WTC11 (cell line): ENCODE results near the gene PCNX3. TPM values are rescaled to one million over a fixed set of nuclear protein-coding genes. Genes with fewer than 3 reads are reported as not detected.

Experiments used
- ATAC-seq: fragments of 200-7000 bp; cut with Tn5 transposase; 2 replicates; pipeline ENCODE4 v1.10.0; 2021; ENCODE audit warnings: mild to moderate bottlenecking, moderate library complexity
- CTCF ChIA-PET: fragments of 300-600 bp; sonication (Branson Sonifier 250); formaldehyde crosslinking; loops from one replicate; lab custom pipeline; 2021; ENCODE audit warnings: antibody characterized with exemption; lab: Charles Lee
- POLR2A ChIA-PET: fragments of 350-600 bp; sonication (Branson Sonifier 250); formaldehyde crosslinking; loops from one replicate; lab custom pipeline; 2021; ENCODE audit warnings: antibody characterized with exemption; lab: Charles Lee
- DNase-seq: peaks from one replicate; pipeline ENCODE4 v3.0.0; 2021; ENCODE audit warnings: low spot score
- H3K27ac Mint-ChIP-seq: 2 replicates; pipeline ENCODE4 v1.8.0; 2021; ENCODE audit warnings: mixed read lengths
- H3K27me3 Mint-ChIP-seq: 2 replicates; pipeline ENCODE4 v1.8.0; 2021; ENCODE audit warnings: low read depth, mild to moderate bottlenecking, moderate library complexity, mixed read lengths
- H3K36me3 Mint-ChIP-seq: 2 replicates; pipeline ENCODE4 v1.8.0; 2021; ENCODE audit warnings: mixed read lengths
- H3K4me1 Mint-ChIP-seq: 2 replicates; pipeline ENCODE4 v1.8.0; 2022; ENCODE audit warnings: mixed read lengths
- H3K4me3 Mint-ChIP-seq: 2 replicates; pipeline ENCODE4 v1.8.0; 2021; ENCODE audit warnings: mild to moderate bottlenecking, moderate library complexity, mixed read lengths
- H3K9me3 Mint-ChIP-seq: 2 replicates; pipeline ENCODE4 v1.8.0; 2021; ENCODE audit warnings: mixed read lengths
- ATF1 ChIP-seq: sonication (generic); formaldehyde crosslinking; IDR thresholded peaks from 2 replicates; pipeline ENCODE4 v1.8.1; 2023; ENCODE audit warnings: mild to moderate bottlenecking, moderate library complexity, missing genetic modification reagents
- ATF3 ChIP-seq: sonication (generic); formaldehyde crosslinking; conservative IDR thresholded peaks from 2 replicates; pipeline ENCODE4 v1.8.1; 2022; ENCODE audit warnings: mild to moderate bottlenecking, missing genetic modification reagents
- ATF6 ChIP-seq: sonication (generic); formaldehyde crosslinking; IDR thresholded peaks from 2 replicates; pipeline ENCODE4 v1.8.1; 2023; ENCODE audit warnings: mild to moderate bottlenecking, missing genetic modification reagents
- ERG ChIP-seq: fragments of 250-450 bp; sonication (Bioruptor Pico); IDR thresholded peaks from 2 replicates; pipeline ENCODE4 v1.8.0; 2021; ENCODE audit warnings: mild to moderate bottlenecking
- FOXK1 ChIP-seq: sonication (generic); formaldehyde crosslinking; IDR thresholded peaks from 2 replicates; pipeline ENCODE4 v1.8.0; 2022; ENCODE audit warnings: mild to moderate bottlenecking, moderate library complexity, missing genetic modification reagents
- HMGA2 ChIP-seq: fragments of 250-450 bp; sonication (Bioruptor Pico); IDR thresholded peaks from 2 replicates; pipeline ENCODE4 v1.4.0; 2021; ENCODE audit warnings: mild to moderate bottlenecking, moderate library complexity
- IRF2 ChIP-seq: sonication (generic); formaldehyde crosslinking; IDR thresholded peaks from 2 replicates; pipeline ENCODE4 v1.8.0; 2022; ENCODE audit warnings: low read depth, missing genetic modification reagents, borderline replicate concordance
- JAZF1 ChIP-seq: fragments of 250-450 bp; sonication (Bioruptor Pico); IDR thresholded peaks from 2 replicates; pipeline ENCODE4 v1.9.0; 2021; ENCODE audit warnings: moderate library complexity, mild to moderate bottlenecking, inconsistent platforms
- JUN ChIP-seq: sonication (generic); formaldehyde crosslinking; IDR thresholded peaks from 2 replicates; pipeline ENCODE4 v1.8.0; 2023; ENCODE audit warnings: mild to moderate bottlenecking, missing genetic modification reagents
- KAT7 ChIP-seq: sonication (generic); formaldehyde crosslinking; IDR thresholded peaks from 2 replicates; pipeline ENCODE4 v1.8.1; 2023; ENCODE audit warnings: missing genetic modification reagents, mild to moderate bottlenecking, borderline replicate concordance
- MXD4 ChIP-seq: fragments of 250-450 bp; sonication (Bioruptor Pico); IDR thresholded peaks from 2 replicates; pipeline ENCODE4 v1.8.0; 2021; ENCODE audit warnings: mild to moderate bottlenecking, moderate library complexity, borderline replicate concordance
- NFATC4 ChIP-seq: fragments of 250-450 bp; sonication (Bioruptor Pico); IDR thresholded peaks from 2 replicates; pipeline ENCODE4 v1.9.0; 2021; ENCODE audit warnings: mild to moderate bottlenecking
- NR2C2 ChIP-seq: sonication (generic); formaldehyde crosslinking; IDR thresholded peaks from 2 replicates; pipeline ENCODE4 v1.8.0; 2022; ENCODE audit warnings: mild to moderate bottlenecking, missing genetic modification reagents
- NR3C1 ChIP-seq: sonication (generic); formaldehyde crosslinking; conservative IDR thresholded peaks from 2 replicates; pipeline ENCODE4 v1.8.1; 2023; ENCODE audit warnings: low read depth, mild to moderate bottlenecking, missing genetic modification reagents
- RELA ChIP-seq: sonication (generic); formaldehyde crosslinking; IDR thresholded peaks from 2 replicates; pipeline ENCODE4 v1.8.1; 2022; ENCODE audit warnings: missing genetic modification reagents, mild to moderate bottlenecking, borderline replicate concordance
- SMAD3 ChIP-seq: sonication (generic); formaldehyde crosslinking; IDR thresholded peaks from 2 replicates; pipeline ENCODE4 v1.8.0; 2022; ENCODE audit warnings: missing genetic modification reagents, mild to moderate bottlenecking, borderline replicate concordance
- SP1 ChIP-seq: sonication (generic); formaldehyde crosslinking; conservative IDR thresholded peaks from 2 replicates; pipeline ENCODE4 v1.8.1; 2022; ENCODE audit warnings: missing genetic modification reagents
- USF1 ChIP-seq: sonication (generic); formaldehyde crosslinking; IDR thresholded peaks from 2 replicates; pipeline ENCODE4 v1.8.0; 2022; ENCODE audit warnings: mild to moderate bottlenecking, missing genetic modification reagents
- ZNF121 ChIP-seq: sonication (generic); formaldehyde crosslinking; IDR thresholded peaks from 2 replicates; pipeline ENCODE4 v1.8.0; 2023; ENCODE audit warnings: missing genetic modification reagents
- ZNF138 ChIP-seq: sonication (generic); formaldehyde crosslinking; conservative IDR thresholded peaks from 2 replicates; pipeline ENCODE4 v1.8.1; 2022; ENCODE audit warnings: mild to moderate bottlenecking, moderate library complexity, missing genetic modification reagents
- ZNF232 ChIP-seq: sonication (generic); formaldehyde crosslinking; IDR thresholded peaks from 2 replicates; pipeline ENCODE4 v1.8.0; 2022; ENCODE audit warnings: mild to moderate bottlenecking, missing genetic modification reagents
- ZSCAN18 ChIP-seq: fragments of 250-450 bp; sonication (Bioruptor Pico); IDR thresholded peaks from 2 replicates; pipeline ENCODE4 v2.1.2; 2022; ENCODE audit warnings: mild to moderate bottlenecking, moderate library complexity
- total RNA-seq: library from RNA; stranded (reverse); gene quantifications from 3 replicates; pipeline ENCODE4 v1.2.3, GENCODE V29; 2021

Gene PCNX3
- total RNA-seq, 1 experiment from 2014 or later, result 51.6 TPM

- Mint-ChIP-seq H3K27ac (no peak overlapping the region), H3K4me3 (no peak overlapping the region), H3K27me3 (no peaks in the 10 kb centered on the region), H3K9me3 (no peaks in the 10 kb centered on the region), H3K4me1 (peaks cover 39% of the 10 kb centered on the region), H3K36me3 (peaks cover 11% of the 10 kb centered on the region)
- TF ChIP-seq NFATC4, result no peak
- TF ChIP-seq ERG, result no peak
- TF ChIP-seq SP1, result no peak
- TF ChIP-seq ZNF232 (CRISPR knock-in tag), result no peak
- TF ChIP-seq ATF1 (CRISPR knock-in tag), result no peak
- no peak for TF ChIP-seq NR2C2 (CRISPR knock-in tag)
- CTCF ChIA-PET, result interaction anchor here (0.9 to 2.6 kb wide), 2 partner anchors 99 to 105 kb away, joined by 3 to 16 read pairs; no protein-coding TSS in a partner anchor
- no peak for DNase-seq
- POLR2A ChIA-PET, result no interaction called here
- ATAC-seq, result no peak
Observed at GRCh38 chr11:65639623-65640482, 24.3 kb downstream of the PCNX3 start.

- peaks cover 39% of the 10 kb centered on the region for H3K4me1 Mint-ChIP-seq
- TF ChIP-seq SP1, result no peak
- no peak for TF ChIP-seq USF1 (CRISPR knock-in tag)
- no peak for TF ChIP-seq KAT7 (CRISPR knock-in tag)
- POLR2A ChIA-PET, result interaction anchor here (1.4 kb wide), 1 partner anchor 141 kb away, joined by 3 read pairs; no protein-coding TSS in a partner anchor
- no peaks in the 10 kb centered on the region for H3K9me3 Mint-ChIP-seq
- H3K4me3 Mint-ChIP-seq, result no peak overlapping the region
- no peak for ATAC-seq
- H3K27ac Mint-ChIP-seq, result no peak overlapping the region
- DNase-seq, result no peak
- H3K36me3 Mint-ChIP-seq, result peaks cover 7% of the 10 kb centered on the region
- H3K27me3 Mint-ChIP-seq, result no peaks in the 10 kb centered on the region
- CTCF ChIA-PET, result interaction anchor here (0.6 to 2.8 kb wide), 2 partner anchors 12 to 94 kb away, joined by 3 to 13 read pairs; no protein-coding TSS in a partner anchor
Observed at GRCh38 chr11:65640483-65641296, 25.1 kb downstream of the PCNX3 start.

- H3K4me1 Mint-ChIP-seq, result peaks cover 39% of the 10 kb centered on the region
- CTCF ChIA-PET, result interaction anchor here (0.6 to 2.8 kb wide), 11 partner anchors 9 to 218 kb away, joined by 3 to 13 read pairs (median 5); partner anchors contain the start of genes KAT5, MUS81 and ZNRD2
- POLR2A ChIA-PET, result interaction anchor here (1.4 to 1.8 kb wide), 2 partner anchors 12 to 141 kb away, joined by 3 to 9 read pairs; no protein-coding TSS in a partner anchor
- TF ChIP-seq ZNF121 (CRISPR knock-in tag) (no peak), ZNF138 (CRISPR knock-in tag) (no peak), ZSCAN18 (CRISPR knock-in tag) (no peak), JAZF1 (CRISPR knock-in tag) (no peak), NR3C1 (CRISPR knock-in tag) (no peak), IRF2 (CRISPR knock-in tag) (no peak), FOXK1 (CRISPR knock-in tag) (no peak), JUN (CRISPR knock-in tag) (no peak), ATF6 (no peak), ATF3 (CRISPR knock-in tag) (no peak), SMAD3 (CRISPR knock-in tag) (no peak), MXD4 (no peak), HMGA2 (no peak), RELA (CRISPR knock-in tag) (no peak)
Observed at GRCh38 chr11:65641297-65642013, 25.9 kb downstream of the PCNX3 start.

More at GRCh38 chr11:65641297-65642013, 25.9 kb downstream of the PCNX3 start:
- no peak for ATAC-seq
- peaks cover 7% of the 10 kb centered on the region for H3K36me3 Mint-ChIP-seq
- no peak for DNase-seq
- H3K27me3 Mint-ChIP-seq, result no peaks in the 10 kb centered on the region
- no peaks in the 10 kb centered on the region for H3K9me3 Mint-ChIP-seq
- H3K27ac Mint-ChIP-seq, result peak overlapping the region; percentile 85
- H3K4me3 Mint-ChIP-seq, result peak overlapping the region; percentile 69
